Measurements from ENCODE around the gene CDCA8. TPM values are rescaled to one million over a fixed set of nuclear protein-coding genes. Genes with fewer than 3 reads are reported as not detected.

Gene CDCA8
- total and polyA plus RNA-seq, 2 of the 13 experiments (the other 11 are each of a cell fraction or from before 2014, with no cell fraction given), result 24.1 to 38.6 TPM

DNA sequence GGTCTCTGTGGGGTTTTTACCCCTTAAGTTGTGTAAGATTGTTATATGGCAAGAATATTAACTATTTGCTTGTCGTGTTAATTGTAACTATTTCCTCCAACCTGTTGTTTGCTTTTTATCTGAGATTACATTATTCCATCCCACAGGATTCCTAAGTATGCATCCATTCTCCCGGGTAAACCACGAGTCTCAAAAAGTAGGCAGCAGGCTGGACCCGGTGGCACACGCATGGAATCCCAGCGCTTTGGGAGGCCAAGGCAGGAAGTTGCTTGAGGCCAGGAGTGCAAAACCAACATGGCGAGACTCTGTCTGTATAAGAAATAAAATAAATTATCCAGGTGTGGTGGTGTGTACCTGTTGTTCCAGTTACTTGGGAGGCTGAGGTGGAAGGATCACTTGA lies 45.0 kb upstream of the CDCA8 start:
- no peak for FAIRE-seq
- CTCF ChIA-PET (ENCODE audit: low intra/inter-chr PET ratio, low total read pairs), result no interaction called here

DNA sequence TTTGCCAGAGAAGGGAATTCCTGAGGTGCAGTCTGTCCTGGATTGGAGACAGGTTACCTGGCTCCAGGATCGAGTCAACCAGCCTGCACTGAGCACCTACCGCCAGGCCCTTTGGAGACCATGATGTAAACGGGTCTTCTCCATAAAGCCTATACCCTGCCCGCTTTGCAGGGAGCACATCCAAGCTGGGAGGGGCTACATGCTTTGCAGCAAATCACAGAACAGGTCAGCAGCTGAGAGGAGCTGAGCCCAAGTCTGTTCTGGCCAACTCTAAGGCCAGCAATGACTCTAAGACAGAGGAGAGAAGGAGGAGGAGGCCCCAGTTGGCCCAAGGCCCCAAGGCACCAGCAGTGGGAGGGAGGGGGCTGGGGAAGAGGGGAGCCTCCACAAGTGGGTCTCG lies 42.1 kb upstream of the CDCA8 start:
- intact Hi-C loops (cut with micrococcal nuclease; ENCODE audit: unreplicated experiment), result no loop called here

More for the DNA sequence above, 45.0 kb upstream of the CDCA8 start:
- DNase-seq (ENCODE audit: low spot score) (no peak), ATAC-seq (no peak)
- Histone ChIP-seq H3K4me1 (ENCODE audit: insufficient read depth, low read length) (no peaks in the 10 kb centered on the region), H3K27ac (ENCODE audit: extremely low read length, insufficient read depth, low read length) (no peak overlapping the region), H2AFZ (ENCODE audit: low read length) (no peak overlapping the region), H4K20me1 (ENCODE audit: insufficient read depth, low read length) (no peaks in the 10 kb centered on the region), H3K9me3 (ENCODE audit: low read length) (no peaks in the 10 kb centered on the region), H3K4me2 (ENCODE audit: low read depth, low read length) (no peak overlapping the region), H3K36me3 (replicated peaks in 1 of 2; ENCODE audit: control insufficient read depth in 1 of 2, insufficient read depth in 2 of 2, low read length in 2 of 2) (no peaks in the 10 kb centered on the region), H3K27me3 (ENCODE audit: control insufficient read depth in 1 of 2, insufficient read depth in 2 of 2, low read length in 2 of 2) (peaks cover 2 to 41% of the 10 kb centered on the region in 2 experiments; a peak in 3 of 5 replicates), H3K4me3 (replicated peaks in 1 of 3; ENCODE audit: insufficient read depth in 1 of 3, low read depth in 2 of 3, low read length in 3 of 3) (no peak overlapping the region), H3K9ac (ENCODE audit: insufficient read depth, low read depth, low read length) (no peak overlapping the region), H3K79me2 (ENCODE audit: insufficient read depth, low read length) (no peaks in the 10 kb centered on the region)
- no TSS peak for BruUV-seq (replicated peaks)
- TF ChIP-seq PPARG (CRISPR knock-in tag; conservative IDR thresholded peaks at IDR 0.05) (no peak), TOPORS (CRISPR knock-in tag; IDR thresholded peaks at IDR 0.05) (no peak)
- intact Hi-C loops (cut with micrococcal nuclease; ENCODE audit: unreplicated experiment) (no loop called here), in situ Hi-C loops (cut with HindIII; ENCODE audit: extremely low pct_ligation_motif_present, low pct_unique_long_range_greater_than_20kb) (no loop called here)
- POLR2A ChIA-PET, result no interaction called here
- 18% methylated on average over 7 of the region's 7 CpGs for WGBS (ENCODE audit: low lambda C conversion rate)

More for the DNA sequence above, 42.1 kb upstream of the CDCA8 start:
- ChIA-PET POLR2A (no interaction called here), CTCF (ENCODE audit: low intra/inter-chr PET ratio, low total read pairs) (no interaction called here)
- H3K4me2 ChIP-seq (ENCODE audit: low read depth, low read length), result no peak overlapping the region
- DNase-seq (ENCODE audit: low spot score), result no peak
- WGBS (ENCODE audit: low lambda C conversion rate), result 26% methylated on average over 5 of the region's 5 CpGs
- no peak; the same call in 2 of the 3 replicates for ATAC-seq
- BruUV-seq (replicated peaks), result no TSS peak
- no peak overlapping the region for H3K27ac ChIP-seq (ENCODE audit: extremely low read length, insufficient read depth, low read length)
- H4K20me1 ChIP-seq (ENCODE audit: insufficient read depth, low read length), result 0 out of 2 replicates have a peak, but pooled peaks cover 4% of the 10 kb centered on the region
- TF ChIP-seq SIX4 (CRISPR knock-in tag; IDR thresholded peaks at IDR 0.05) (no peak), SMAD3 (CRISPR knock-in tag; IDR thresholded peaks at IDR 0.05) (no peak), ZBTB2 (CRISPR knock-in tag; IDR thresholded peaks at IDR 0.05; ENCODE audit: low read depth) (no peak)
- no peaks in the 10 kb centered on the region for H3K36me3 ChIP-seq (replicated peaks in 1 of 2; ENCODE audit: control insufficient read depth in 1 of 2, insufficient read depth in 2 of 2, low read length in 2 of 2)
- H3K9ac ChIP-seq (ENCODE audit: insufficient read depth, low read depth, low read length), result no peak overlapping the region
- H3K4me3 ChIP-seq (replicated peaks in 1 of 3; ENCODE audit: insufficient read depth in 1 of 3, low read depth in 2 of 3, low read length in 3 of 3), result no peak overlapping the region
- peaks cover 2 to 29% of the 10 kb centered on the region in 2 experiments; a peak in 3 of 5 replicates for H3K27me3 ChIP-seq (ENCODE audit: control insufficient read depth in 1 of 2, insufficient read depth in 2 of 2, low read length in 2 of 2)
- no peaks in the 10 kb centered on the region for H3K79me2 ChIP-seq (ENCODE audit: insufficient read depth, low read length)
- no peak for FAIRE-seq
- H3K4me1 ChIP-seq (ENCODE audit: insufficient read depth, low read length), result peaks cover 15% of the 10 kb centered on the region
- in situ Hi-C loops (cut with HindIII; ENCODE audit: extremely low pct_ligation_motif_present, low pct_unique_long_range_greater_than_20kb), result no loop called here
- no peaks in the 10 kb centered on the region for H3K9me3 ChIP-seq (ENCODE audit: low read length)
- H2AFZ ChIP-seq (ENCODE audit: low read length), result no peak overlapping the region

Data from HepG2 (cell line).